HG02884 (cell line): ENCODE results near the gene CDK11A.
"Not testable (repeated sequence)": the region's sequence is repeated elsewhere in the genome, so short reads cannot be mapped to it uniquely, and the experiment has no call there.

Source experiments
- ATAC-seq: cut with Tn5 transposase; IDR thresholded peaks from one replicate; pipeline ENCODE4 v1.9.1; 2021; ENCODE audit warnings: mild to moderate bottlenecking, moderate library complexity; ENCODE audit not compliant: unreplicated experiment

CDK11A gene

DNA sequence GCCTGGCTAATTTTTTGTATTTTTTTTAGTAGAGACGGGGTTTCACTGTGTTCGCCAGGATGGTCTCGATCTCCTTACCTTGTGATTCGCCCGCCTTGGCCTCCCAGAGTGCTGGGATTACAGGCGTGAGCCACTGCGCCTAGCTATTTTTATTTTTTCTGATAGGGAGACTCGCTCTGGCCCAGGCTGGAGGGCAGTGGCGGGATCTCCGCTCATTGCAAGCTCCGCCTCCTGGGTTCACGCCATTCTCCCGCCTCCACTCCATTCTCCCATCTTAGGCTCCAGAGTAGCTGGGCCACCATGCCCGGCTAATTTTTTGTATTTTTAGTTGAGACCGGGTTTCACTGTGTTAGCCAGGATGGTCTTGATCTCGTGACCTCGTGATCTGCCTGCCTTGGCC, 1.9 kb upstream of the CDK11A start:
- ATAC-seq = not testable (repeated sequence)

DNA sequence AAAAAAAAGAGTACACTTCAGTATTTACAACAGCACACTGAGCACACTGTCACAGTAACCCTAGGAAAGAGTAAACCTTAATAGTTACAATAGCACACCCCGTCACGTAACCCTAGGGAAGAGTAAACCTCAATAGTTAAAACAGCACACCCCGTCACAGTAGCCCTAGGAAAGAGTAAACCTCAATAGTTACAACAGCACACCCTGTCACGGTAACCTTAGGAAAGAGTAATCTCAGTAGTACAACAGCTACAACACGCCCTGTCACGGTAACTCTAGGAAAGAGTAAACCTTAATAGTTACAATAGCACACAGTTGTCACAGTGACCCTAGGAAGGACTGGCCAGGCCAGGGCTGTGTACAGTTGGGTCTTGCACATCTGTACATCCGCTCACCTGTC, 3.0 kb downstream of the CDK11A start:
- ATAC-seq = no peak

DNA sequence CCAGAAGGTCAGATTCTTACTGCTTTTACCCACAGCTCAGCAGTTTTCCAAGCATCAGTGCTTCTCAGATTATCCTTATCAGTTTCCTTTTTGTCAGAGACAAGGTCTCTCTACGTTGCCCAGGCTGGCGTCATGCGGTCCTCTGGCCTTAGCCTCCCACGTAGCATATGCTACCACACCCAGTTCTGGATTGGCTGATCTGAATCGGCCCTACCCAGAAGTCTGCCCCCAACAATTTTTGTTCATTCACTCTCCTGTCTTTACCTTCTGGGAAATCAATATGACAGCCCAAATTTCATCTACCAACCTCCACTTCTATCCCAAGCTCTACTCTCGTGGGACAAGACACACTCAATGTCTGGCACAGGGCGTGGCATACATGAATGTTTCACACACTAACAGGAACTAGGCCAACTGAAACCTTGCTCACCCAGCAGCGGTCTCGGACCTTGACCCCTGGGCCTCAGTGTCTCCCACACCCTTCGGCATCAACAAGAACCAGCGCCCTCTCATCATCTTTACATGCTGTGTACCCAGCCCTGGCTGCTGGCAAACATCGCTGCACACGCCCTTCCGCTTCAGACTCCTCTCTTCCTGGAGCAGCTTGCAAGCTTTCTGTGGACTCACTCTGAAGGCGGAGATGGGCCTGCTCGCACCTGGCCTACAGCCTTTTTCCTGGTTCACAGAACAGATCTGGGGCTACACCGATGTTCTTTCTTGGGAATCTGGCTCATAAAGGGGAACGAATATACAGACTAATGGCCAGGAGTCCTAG, 8.9 kb downstream of the CDK11A start:
- ATAC-seq = not testable (repeated sequence)

DNA sequence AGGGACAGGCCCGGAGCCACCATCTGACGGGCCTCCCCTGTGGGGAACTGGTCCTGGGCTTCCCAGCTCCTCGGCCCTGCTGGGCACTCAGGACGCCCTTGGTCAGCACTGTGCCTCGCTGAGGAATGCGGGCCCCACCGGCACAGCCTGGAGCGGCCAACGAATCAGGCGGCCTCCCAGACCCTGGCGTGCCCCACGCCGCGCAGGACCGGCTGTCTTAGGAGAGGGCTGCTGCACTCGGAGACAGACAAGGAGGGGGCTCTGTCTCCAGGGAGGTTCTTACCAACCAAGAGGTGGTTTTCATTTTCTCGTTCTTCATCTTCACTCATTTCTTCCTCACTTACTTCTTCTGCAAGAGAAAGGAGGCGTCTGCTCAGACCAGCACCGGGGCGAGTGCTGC, 16.3 kb downstream of the CDK11A start:
- ATAC-seq = not testable (repeated sequence)

GRCh38 chr1:1707241-1707640, 16.9 kb downstream of the CDK11A start:
- not testable (repeated sequence) for ATAC-seq

- ATAC-seq = not testable (repeated sequence)
These were observed 18.5 kb downstream of the CDK11A start for GRCh38 chr1:1705623-1706022.

DNA sequence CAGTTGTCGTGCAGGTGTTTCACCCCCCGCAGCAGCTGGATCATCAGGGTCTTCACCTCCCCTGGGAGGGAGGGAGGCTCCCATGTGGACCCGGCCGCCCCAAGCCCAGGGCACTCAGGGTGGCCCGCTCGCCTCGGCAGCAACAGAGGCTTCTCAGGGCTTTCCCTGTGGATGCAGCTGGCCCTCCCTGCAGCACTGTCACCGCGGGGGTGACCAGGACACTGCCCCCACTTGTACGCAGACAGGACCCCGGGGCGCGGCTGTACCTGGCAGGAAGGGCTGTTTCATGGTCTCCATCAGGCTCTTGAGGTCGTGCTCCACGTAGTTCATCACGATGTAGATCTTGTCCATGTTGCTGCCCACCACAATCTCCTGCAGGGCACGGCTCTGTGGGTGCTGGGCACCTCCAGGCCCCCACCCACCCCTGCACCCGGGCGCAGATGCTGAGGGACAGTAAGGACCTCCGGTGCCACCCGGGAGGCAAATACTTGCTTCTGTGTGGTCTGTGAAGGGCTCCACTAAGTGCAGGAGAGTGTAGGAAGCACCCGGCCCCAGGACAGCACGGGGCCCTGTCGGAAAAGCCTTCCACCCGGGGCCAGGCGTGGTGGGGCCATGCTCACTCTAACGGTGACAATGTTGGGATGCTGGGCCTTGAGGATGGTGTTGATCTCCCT, 19.7 kb downstream of the CDK11A start:
- ATAC-seq = not testable (repeated sequence)

GRCh38 chr1:1703796-1704195, 20.4 kb downstream of the CDK11A start:
- ATAC-seq = no peak

- not testable (repeated sequence) for ATAC-seq
These were observed 21.7 kb downstream of the CDK11A start for GRCh38 chr1:1702506-1702905.

GRCh38 chr1:1700557-1700956, 23.6 kb downstream of the CDK11A start:
- ATAC-seq = not testable (repeated sequence)

- not testable (repeated sequence) for ATAC-seq
These were observed 24.1 kb downstream of the CDK11A start for GRCh38 chr1:1700067-1700466.

DNA sequence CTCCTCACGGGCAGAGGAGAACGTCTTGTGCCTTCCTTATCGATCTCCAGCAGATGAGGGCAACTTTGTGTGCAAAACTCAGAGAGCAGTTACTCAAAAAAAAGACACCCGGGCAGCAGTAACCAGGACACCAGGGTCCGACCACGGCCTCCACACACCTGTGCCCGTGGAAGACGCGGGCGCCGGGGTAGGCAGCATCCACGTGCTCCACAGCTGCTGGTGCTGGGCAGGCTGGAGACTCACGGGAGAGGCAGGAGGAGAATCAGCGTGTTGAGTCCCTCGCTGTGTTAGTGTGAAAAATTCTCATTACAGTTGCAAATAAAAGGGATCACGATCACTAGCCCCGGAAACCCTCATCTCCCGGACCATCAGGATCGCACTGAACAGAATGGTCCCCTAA, 25.1 kb downstream of the CDK11A start:
- not testable (repeated sequence) for ATAC-seq

DNA sequence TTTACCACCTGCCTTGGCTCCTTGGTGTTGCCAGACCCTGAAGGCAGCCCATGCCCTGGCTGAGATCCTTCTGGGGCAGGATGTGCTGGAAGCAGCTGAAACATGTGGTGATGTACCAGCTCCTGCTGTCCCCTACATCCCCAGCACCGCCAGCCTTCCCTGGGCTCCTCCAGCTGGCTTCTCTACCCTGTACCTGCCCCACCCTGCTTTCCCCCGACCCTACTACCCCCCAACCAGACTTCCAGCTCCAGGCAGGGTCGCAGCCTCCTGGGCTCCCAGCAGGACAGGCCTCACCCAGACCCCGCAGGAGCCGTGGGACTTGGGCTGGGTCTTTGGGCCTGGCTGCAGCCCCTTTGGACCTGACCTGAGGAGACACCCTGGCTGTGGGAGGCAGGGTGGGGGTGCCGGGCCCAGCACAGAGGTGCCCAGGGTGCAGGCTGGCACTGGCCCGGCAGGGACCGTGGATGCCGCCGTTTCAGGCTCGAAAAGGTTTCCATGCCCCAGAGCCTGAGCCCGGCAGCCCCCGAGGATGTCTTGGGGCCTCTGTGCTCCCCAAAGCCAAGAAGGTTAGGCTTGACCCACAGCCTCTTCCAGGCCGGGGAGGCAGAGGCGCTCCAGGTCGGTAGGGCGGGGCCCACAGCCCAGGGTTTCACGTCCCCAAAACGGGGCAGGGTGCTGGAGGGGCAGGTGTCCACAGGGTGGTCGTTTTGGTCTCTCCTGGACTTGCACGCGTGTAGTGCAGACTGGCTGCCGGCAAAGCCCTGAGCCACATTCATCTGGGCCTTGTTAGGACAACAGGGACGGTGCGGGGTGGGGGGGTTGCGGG, 26.6 kb downstream of the CDK11A start:
- not testable (repeated sequence) for ATAC-seq

DNA sequence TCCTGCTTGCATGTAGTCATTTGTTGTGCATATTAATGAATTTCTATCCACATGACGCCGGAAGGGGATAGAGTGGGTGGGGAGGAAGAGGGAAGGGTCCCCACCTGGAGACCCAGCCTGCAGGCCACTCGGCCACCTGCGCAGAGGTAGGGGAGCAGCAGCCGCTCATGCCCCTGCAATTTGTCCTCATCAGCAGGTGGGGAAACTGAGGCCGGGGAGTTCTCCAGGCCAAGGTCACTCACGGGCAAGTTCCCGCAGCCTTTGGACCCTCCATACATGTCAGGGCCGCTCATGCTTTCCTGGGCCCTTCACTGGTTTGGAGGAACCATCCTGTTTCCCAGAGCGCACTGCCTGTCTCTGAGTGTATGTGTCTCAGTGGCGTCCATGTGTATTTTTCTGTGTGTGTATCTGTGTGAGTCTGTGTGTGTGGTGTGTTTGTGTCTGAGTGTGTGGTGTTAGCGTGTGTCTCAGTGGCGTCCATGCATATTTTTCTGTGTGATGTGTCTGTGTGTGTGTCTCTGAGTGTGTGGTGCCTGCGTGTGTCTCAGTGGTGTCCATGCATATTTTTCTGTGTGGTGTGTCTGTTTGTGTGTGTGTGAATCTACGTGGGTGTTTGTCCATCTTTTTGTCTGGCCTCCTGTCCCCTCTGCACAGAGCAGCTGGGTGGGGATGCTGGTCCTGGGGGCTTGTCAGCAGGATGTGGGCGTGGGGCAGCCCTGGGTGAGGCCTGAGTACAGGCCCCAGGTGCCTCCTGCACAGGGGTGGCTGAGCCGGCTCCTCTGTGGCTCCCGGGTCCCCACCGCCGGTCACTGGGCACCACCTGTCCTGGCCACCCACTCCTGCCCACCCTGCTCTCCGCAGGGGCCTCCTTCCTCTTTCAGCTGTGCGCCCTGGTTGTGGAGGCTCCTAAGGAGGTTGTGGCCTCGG, 27.5 kb downstream of the CDK11A start:
- not testable (repeated sequence) for ATAC-seq

GRCh38 chr1:1692714-1693647, 31.2 kb downstream of the CDK11A start, which contains the start of gene SLC35E2B:
Gene SLC35E2B (minus strand): TSS chr1:1692795. CDS start chr1:1676699, 16,096 bp downstream.
- ATAC-seq = peak; percentile 74

- peak; percentile 23 for ATAC-seq
These were observed 31.8 kb downstream of the CDK11A start for GRCh38 chr1:1692324-1692713.

DNA sequence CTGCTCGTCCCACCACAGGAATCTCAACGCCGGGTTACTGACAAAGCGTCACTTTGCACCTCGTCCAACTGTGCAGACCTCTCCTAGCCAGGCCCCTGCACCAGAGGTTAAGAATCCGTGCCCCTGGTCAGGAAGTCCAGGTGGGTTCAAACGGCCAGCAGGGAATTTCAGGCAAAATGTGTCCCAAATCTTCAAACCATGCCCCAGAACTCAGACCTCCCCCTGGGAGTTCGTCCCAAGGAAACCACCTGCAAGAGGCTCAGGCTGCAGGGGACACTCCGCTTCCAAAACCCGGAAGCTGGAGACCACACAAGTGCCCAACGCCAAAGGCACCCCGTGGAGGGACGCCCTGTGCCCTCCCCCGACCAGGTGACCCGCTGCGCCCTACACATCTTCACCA, 32.7 kb downstream of the CDK11A start:
- ATAC-seq = not testable (repeated sequence)

- not testable (repeated sequence) for ATAC-seq
These were observed 34.6 kb downstream of the CDK11A start for GRCh38 chr1:1689526-1689925.

DNA sequence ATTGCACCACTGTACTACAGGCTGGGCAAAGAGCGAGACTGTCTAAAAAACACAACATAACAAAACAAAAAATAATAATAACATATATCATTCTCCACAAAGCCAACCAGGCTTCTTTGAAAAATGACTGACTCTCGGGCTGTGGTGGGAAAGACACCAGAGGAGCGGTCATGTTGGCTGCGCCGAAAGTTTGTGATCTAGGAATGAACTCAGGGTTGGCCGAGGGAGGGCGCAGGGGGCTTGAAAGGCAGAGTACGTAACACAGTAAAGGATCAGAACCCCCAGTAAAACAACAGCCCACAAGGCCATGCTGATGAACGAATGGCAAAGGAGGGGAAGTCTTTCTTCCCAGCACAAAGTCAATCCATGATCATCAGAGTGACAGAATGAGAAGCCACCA, 36.3 kb downstream of the CDK11A start:
- no peak for ATAC-seq
